Transverse colon (tissue), 4 donors: Measurements from ENCODE around the gene UQCC3.

Experiments used
- CTCF ChIP-seq, 5 experiments: fragments of 200-600 bp in 3 of 5; fragments of 450-650 bp in 2 of 5; sonication (generic) in 3 of 5; IDR thresholded peaks; 1 replicate in 2 of 5; 2 replicates in 3 of 5; pipeline ENCODE4 v1.5.1; 2016 to 2017; ENCODE audit warnings: antibody characterized with exemption in 5 of 5, inconsistent platforms in 3 of 5, mild to moderate bottlenecking in 2 of 5, moderate library complexity in 1 of 5
- POLR2A ChIP-seq: fragments of 450-650 bp; IDR thresholded peaks from one replicate; pipeline ENCODE4 v1.6.1; 2016; ENCODE audit warnings: antibody characterized with exemption, mild to moderate bottlenecking, moderate library complexity
- POLR2AphosphoS5 ChIP-seq, 3 donors: sonication (generic); formaldehyde crosslinking; IDR thresholded peaks; one replicate each; pipeline ENCODE4 v1.6.1; 2016; ENCODE audit warnings: antibody characterized with exemption in 3 of 3

- TF ChIP-seq POLR2AphosphoS5 (IDR thresholded peaks at IDR 0.05) (no peak), CTCF (IDR thresholded peaks at IDR 0.05) (no peak), POLR2A (no peak)
These were observed 38.5 kb downstream of the UQCC3 start for GRCh38 chr11:62710001-62710345.
